Right lobe of liver (tissue), 4 donors: Measurements from ENCODE around the gene HMG20B.

Experiments
- POLR2A ChIP-seq: fragments of 450-650 bp; IDR thresholded peaks from one replicate; pipeline ENCODE4 v1.6.1; 2017; ENCODE audit warnings: antibody characterized with exemption, mild to moderate bottlenecking
- TF ChIP-seq, protein P1 (sequence below), 4 donors: fragments of 200-600 bp in 3 of 4; fragments of 450-650 bp in 1 of 4; IDR thresholded peaks; one replicate each; pipeline versions ENCODE4 v1.5.1 to v1.8.0; 2016 to 2022; ENCODE audit warnings: antibody characterized with exemption in 4 of 4, mild to moderate bottlenecking in 2 of 4
- donor health status: DM: no; HTN: no; CAD: no.
- donor health status: DM: no; HTN: no; CAD: no.
- donor health status: DM: no; HTN: yes; CAD: no.

DNA sequence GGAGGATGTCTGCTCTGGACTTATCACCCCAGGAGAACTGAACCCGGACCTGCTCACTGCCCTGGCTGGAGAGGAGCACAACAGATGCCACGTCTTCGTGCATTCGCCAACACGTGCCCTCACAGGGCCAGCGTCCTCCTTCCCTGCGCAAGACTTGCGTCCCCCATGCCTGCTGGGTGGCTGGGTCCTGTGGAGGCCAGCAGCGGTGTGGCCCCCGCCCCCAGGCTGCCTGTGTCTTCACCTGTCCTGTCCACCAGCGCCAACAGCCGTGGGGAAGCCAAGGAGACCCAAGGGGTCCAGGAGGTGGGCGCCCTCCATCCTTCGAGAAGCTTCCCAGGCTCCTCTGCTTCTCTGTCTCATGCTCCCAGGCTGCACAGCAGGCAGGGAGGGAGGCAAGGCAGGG is 37.2 kb upstream of the HMG20B start:
- TF ChIP-seq, protein P1, sequence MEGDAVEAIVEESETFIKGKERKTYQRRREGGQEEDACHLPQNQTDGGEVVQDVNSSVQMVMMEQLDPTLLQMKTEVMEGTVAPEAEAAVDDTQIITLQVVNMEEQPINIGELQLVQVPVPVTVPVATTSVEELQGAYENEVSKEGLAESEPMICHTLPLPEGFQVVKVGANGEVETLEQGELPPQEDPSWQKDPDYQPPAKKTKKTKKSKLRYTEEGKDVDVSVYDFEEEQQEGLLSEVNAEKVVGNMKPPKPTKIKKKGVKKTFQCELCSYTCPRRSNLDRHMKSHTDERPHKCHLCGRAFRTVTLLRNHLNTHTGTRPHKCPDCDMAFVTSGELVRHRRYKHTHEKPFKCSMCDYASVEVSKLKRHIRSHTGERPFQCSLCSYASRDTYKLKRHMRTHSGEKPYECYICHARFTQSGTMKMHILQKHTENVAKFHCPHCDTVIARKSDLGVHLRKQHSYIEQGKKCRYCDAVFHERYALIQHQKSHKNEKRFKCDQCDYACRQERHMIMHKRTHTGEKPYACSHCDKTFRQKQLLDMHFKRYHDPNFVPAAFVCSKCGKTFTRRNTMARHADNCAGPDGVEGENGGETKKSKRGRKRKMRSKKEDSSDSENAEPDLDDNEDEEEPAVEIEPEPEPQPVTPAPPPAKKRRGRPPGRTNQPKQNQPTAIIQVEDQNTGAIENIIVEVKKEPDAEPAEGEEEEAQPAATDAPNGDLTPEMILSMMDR (IDR thresholded peaks at IDR 0.05), result no peak
- no peak for TF ChIP-seq POLR2A
